AG10803 (cell line): ENCODE measurements around the gene ARFIP2.

ENCODE experiments used
- DNase-seq: peaks from one replicate; pipeline ENCODE4 v3.0.0; 2010; ENCODE audit warnings: low read depth
- H3K4me3 ChIP-seq: 2 replicates; pipeline ENCODE4 v1.5.1; 2011; ENCODE audit warnings: mild to moderate bottlenecking, low read length, control low read depth
- TF ChIP-seq, protein P1 (sequence below): conservative IDR thresholded peaks from 2 replicates; pipeline ENCODE4 v1.5.1; 2011; ENCODE audit warnings: mild to moderate bottlenecking, low read length, control low read depth, inconsistent platforms

Gene ARFIP2

DNA sequence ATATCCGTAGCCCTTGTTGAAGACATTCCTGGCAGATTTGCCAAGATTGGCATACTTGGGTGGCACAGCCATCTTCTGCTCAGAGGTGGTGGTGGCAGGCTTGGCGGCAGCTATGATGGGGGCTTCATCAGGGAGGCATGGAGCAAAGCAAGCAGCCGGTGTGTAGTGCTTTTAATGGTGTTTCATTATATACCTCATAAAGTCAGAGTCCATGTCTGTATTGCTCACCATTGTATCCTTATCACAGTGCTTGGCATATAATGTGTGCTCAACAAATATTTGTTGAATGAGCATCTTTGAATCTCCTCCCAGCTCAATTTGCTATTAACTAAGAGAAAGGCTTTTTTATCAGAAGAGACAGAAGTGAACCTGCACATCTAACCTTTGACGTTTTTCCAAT, 8.2 kb upstream of the ARFIP2 start:
- TF ChIP-seq, protein P1, sequence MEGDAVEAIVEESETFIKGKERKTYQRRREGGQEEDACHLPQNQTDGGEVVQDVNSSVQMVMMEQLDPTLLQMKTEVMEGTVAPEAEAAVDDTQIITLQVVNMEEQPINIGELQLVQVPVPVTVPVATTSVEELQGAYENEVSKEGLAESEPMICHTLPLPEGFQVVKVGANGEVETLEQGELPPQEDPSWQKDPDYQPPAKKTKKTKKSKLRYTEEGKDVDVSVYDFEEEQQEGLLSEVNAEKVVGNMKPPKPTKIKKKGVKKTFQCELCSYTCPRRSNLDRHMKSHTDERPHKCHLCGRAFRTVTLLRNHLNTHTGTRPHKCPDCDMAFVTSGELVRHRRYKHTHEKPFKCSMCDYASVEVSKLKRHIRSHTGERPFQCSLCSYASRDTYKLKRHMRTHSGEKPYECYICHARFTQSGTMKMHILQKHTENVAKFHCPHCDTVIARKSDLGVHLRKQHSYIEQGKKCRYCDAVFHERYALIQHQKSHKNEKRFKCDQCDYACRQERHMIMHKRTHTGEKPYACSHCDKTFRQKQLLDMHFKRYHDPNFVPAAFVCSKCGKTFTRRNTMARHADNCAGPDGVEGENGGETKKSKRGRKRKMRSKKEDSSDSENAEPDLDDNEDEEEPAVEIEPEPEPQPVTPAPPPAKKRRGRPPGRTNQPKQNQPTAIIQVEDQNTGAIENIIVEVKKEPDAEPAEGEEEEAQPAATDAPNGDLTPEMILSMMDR = no peak
- no peak for DNase-seq
- no peak overlapping the region for H3K4me3 ChIP-seq

DNA sequence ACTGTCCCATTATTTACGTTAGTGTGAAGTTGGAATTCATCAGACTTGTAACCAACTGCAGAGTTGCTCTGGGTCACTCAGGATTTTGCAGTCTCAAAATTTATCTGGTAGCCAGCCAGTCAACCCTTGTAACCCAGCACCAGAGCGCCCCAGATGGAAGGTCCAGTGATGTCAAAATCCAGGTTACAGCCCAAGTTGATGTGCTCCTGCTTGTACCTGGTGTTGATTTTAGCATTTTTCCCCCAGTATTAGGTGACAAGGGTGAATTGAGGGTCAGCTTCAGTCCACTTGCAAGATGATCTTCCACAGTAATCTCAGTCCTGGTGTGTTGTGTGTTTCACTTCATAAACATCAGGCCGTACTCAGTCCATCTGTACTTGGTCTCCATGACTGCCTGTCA, 7.7 kb upstream of the ARFIP2 start:
- no peak for DNase-seq
- TF ChIP-seq, protein P1 = no peak
- no peak overlapping the region for H3K4me3 ChIP-seq

DNA sequence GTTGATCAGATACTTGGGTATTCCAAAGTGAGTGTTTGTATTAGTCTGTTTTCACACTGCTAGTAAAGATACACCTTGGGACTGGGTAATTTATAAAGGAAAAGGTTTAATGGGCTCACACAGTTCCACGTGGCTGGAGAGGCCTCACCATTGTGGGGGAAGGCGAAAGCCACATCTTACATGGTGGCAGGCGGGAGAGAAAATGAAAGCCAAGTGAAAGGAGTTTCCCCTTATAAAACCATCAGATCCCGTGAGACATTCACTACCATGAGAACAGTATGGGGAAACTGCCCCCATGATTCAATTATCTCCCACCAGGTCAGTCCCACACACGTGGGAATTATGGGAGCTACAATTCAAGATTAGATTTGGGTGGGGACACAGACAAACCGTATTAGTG, 7.2 kb upstream of the ARFIP2 start:
- H3K4me3 ChIP-seq = no peak overlapping the region
- DNase-seq = no peak
- TF ChIP-seq, protein P1 = no peak

DNA sequence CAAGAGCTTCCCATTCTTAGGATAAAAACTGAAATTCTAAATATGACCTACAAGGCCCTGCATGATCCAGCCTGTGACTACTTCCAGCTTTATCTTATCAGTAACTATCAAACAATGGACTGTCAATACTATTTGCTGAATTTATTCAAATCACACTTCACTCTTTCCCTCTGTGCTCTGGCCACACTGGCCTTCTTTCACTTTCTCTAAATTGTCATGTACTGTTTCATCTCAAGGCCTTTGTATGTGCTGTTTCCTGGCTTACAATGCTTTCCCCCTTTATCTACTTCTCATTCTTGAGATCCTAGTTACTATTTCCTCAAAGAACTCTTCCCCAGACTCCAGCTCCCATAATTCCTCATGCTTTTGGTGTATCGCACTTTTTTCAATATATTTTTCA, 5.8 kb upstream of the ARFIP2 start:
- TF ChIP-seq, protein P1 = no peak
- no peak overlapping the region for H3K4me3 ChIP-seq
- no peak for DNase-seq

DNA sequence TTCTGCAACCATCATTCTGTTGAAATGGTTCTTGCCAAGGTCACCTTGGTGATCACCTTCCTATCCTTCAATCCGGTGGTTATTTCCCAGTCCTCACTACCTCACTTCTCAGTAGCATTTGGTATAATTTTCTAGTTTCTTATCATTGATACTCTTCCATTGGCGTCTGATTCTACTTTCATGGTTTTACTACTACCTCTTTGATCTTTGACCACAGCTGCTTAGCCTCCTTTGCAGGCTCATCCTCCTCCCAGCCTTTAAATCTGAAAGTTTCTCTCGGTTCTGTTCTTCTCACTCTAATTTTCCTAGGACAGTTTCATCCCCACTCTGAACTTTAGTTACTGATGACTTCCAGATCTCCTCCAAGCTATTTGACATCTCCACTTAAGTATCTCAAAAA, 5.1 kb upstream of the ARFIP2 start:
- TF ChIP-seq, protein P1 = no peak
- H3K4me3 ChIP-seq = no peak overlapping the region
- DNase-seq = no peak

DNA sequence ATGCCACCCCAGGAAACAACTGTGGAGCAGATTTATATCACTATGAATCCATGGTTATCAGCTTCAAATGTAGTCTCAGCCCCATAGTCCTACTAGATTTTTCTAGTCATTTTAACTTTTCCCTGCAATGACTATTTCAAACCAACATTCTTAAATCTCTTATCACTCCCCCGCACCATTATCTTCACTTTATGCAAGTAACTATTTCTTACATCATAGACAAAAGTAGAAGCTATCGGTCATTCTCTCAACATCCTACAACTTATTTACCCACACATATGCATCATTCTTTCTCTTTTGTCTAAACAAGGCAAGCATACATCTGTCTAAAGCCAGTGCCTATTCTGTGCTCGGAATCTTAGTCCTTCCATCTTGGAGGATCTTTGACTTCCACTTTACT, 4.5 kb upstream of the ARFIP2 start:
- TF ChIP-seq, protein P1 = no peak
- no peak overlapping the region for H3K4me3 ChIP-seq
- no peak for DNase-seq

DNA sequence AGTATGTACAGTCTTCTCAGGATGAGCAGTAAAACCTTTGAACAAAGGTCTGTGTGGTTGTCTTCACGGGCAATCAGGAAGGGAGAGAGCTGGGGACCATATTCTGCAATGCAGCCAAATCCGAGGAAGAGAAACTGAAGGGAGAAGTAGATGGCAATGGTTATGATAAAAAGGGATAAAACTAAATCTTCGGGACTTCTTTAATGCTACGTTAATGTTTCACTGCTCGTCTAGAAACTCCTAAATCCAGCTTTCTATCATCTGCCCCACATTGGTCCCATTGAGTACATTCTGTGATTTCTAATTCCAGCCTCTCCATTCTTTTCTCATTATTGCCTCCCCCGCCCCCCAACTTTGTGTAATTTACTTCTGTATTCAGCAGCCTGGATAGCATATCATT, 1.9 kb upstream of the ARFIP2 start:
- no peak for DNase-seq
- TF ChIP-seq, protein P1 = no peak
- H3K4me3 ChIP-seq = no peak overlapping the region
